Measurements from ENCODE around the gene YIPF1. TPM values are rescaled to one million over a fixed set of nuclear protein-coding genes. Genes with fewer than 3 reads are reported as not detected.
A peak's percentile ranks its signal among the peaks of the same experiment; 100 is the strongest.

YIPF1 gene
- polyA plus RNA-seq (2012; rRNA removed), result 23.1 and 31.7 TPM in 2 replicates
- polyA plus RNA-seq (2012; cell fraction: cytosol; rRNA removed), result 28.6 and 28.9 TPM in 2 replicates
- 21.0 and 29.0 TPM in 2 replicates for polyA plus RNA-seq (2012; cell fraction: nucleus; rRNA removed)

- H3K27ac ChIP-seq (ENCODE audit: low read depth in 2 of 2, low read length in 1 of 2), result peak within 1 kb of the TSS; percentile 54 to 75
- H3K79me2 ChIP-seq (ENCODE audit: insufficient read depth), result no peaks in the 10 kb centered on the region
- H3K9me2 ChIP-seq, result no peaks in the 10 kb centered on the region
- peaks cover 8 to 10% of the 10 kb centered on the region in 2 experiments for H3K36me3 ChIP-seq (replicated peaks in 1 of 2; ENCODE audit: control insufficient read depth in 1 of 2, insufficient read depth in 2 of 2, low read length in 1 of 2)
- DNase-seq, result peak; percentile 94
- ChIA-PET POLR2A (interaction anchor here (1.8 kb wide), 1 partner anchor 56 kb away, joined by 4 read pairs; the partner anchor contains the start of genes IFT25 and LRRC42), CTCF (interaction anchor here (0.5 to 7.4 kb wide), 8 partner anchors 10 to 904 kb away, joined by 3 to 38 read pairs (median 3); no protein-coding TSS in a partner anchor)
- under 1% methylated on average over 60 of the region's 62 CpGs for WGBS (ENCODE audit: low lambda C conversion rate)
- H3K9me3 ChIP-seq, result no peaks in the 10 kb centered on the region
- H2AFZ ChIP-seq (ENCODE audit: low read depth), result peak within 1 kb of the TSS; percentile 84
- peak within 1 kb of the TSS; percentile 80 to 100 for H3K4me3 ChIP-seq (ENCODE audit: low read depth in 2 of 2, low read length in 1 of 2)
- no peaks in the 10 kb centered on the region for H4K20me1 ChIP-seq (ENCODE audit: insufficient read depth)
- peaks cover 2% of the 10 kb centered on the region for H3F3A ChIP-seq (replicated peaks; ENCODE audit: insufficient read depth)
- TF ChIP-seq POLR2AphosphoS5 (IDR thresholded peaks at IDR 0.05; ENCODE audit: low read depth, low read length), result peak; percentile 53; the same call in 1 of the 2 replicates
- TF ChIP-seq ELF1 (IDR thresholded peaks at IDR 0.05), result peak; percentile 88
- TF ChIP-seq EZH2phosphoT487 (IDR thresholded peaks at IDR 0.05; ENCODE audit: borderline replicate concordance, low read depth), result no peak
- 0 out of 2 replicates have a peak, but pooled peaks have one; percentile 3 for TF ChIP-seq YY1 (IDR thresholded peaks at IDR 0.05; ENCODE audit: low read depth)
- 0 out of 2 replicates have a peak, but pooled peaks have one; percentile 10 for TF ChIP-seq JUND (IDR thresholded peaks at IDR 0.05)
- no peak for TF ChIP-seq NRF1 (IDR thresholded peaks at IDR 0.05; ENCODE audit: low read depth, low read length)
- TF ChIP-seq MEF2A (IDR thresholded peaks at IDR 0.05; ENCODE audit: borderline replicate concordance, low read depth), result peak; percentile 69
- no peak for TF ChIP-seq FOSL2 (IDR thresholded peaks at IDR 0.05; ENCODE audit: borderline replicate concordance, low read depth)
- TF ChIP-seq RAD21 (IDR thresholded peaks at IDR 0.05; ENCODE audit: low read length), result no peak
- no peak; the same call in none of the 2 replicates for TF ChIP-seq PBX3 (IDR thresholded peaks at IDR 0.05)
- TF ChIP-seq GABPA (IDR thresholded peaks at IDR 0.05; ENCODE audit: low read depth), result peak; percentile 78
- TF ChIP-seq TAF1 (IDR thresholded peaks at IDR 0.05; ENCODE audit: borderline replicate concordance, low read depth, low read length), result no peak
- TF ChIP-seq MAX (IDR thresholded peaks at IDR 0.05; ENCODE audit: low read depth), result peak; percentile 93
- H3K4me1 ChIP-seq (ENCODE audit: control insufficient read depth in 1 of 2, insufficient read depth in 2 of 2, low read depth in 1 of 2, low read length in 1 of 2), result peaks cover 0 to 7% of the 10 kb centered on the region in 2 experiments; a peak in 2 of 4 replicates
- peak within 1 kb of the TSS; percentile 70 for H3K4me2 ChIP-seq
- H3K27me3 ChIP-seq (ENCODE audit: insufficient read depth), result no peaks in the 10 kb centered on the region
- peak within 1 kb of the TSS; percentile 71 for H3K9ac ChIP-seq
Measured at GRCh38 chr1:53889304-53890298, at the start of gene YIPF1. TSS of gene YIPF1 (minus strand) at chr1:53889797. CDS start at chr1:53888937, 860 bp downstream.
